WTC11 (cell line): Measurements from ENCODE around the gene OPTC. TPM values are rescaled to one million over a fixed set of nuclear protein-coding genes. Genes with fewer than 3 reads are reported as not detected.

Experiments
- ATAC-seq: fragments of 200-7000 bp; cut with Tn5 transposase; 2 replicates; pipeline ENCODE4 v1.10.0; 2021; ENCODE audit warnings: mild to moderate bottlenecking, moderate library complexity
- CTCF ChIA-PET: fragments of 300-600 bp; sonication (Branson Sonifier 250); formaldehyde crosslinking; loops from one replicate; lab custom pipeline; 2021; ENCODE audit warnings: antibody characterized with exemption; lab: Charles Lee
- POLR2A ChIA-PET: fragments of 350-600 bp; sonication (Branson Sonifier 250); formaldehyde crosslinking; loops from one replicate; lab custom pipeline; 2021; ENCODE audit warnings: antibody characterized with exemption; lab: Charles Lee
- DNase-seq: peaks from one replicate; pipeline ENCODE4 v3.0.0; 2021; ENCODE audit warnings: low spot score
- H3K27ac Mint-ChIP-seq: 2 replicates; pipeline ENCODE4 v1.8.0; 2021; ENCODE audit warnings: mixed read lengths
- H3K27me3 Mint-ChIP-seq: 2 replicates; pipeline ENCODE4 v1.8.0; 2021; ENCODE audit warnings: low read depth, mild to moderate bottlenecking, moderate library complexity, mixed read lengths
- H3K36me3 Mint-ChIP-seq: 2 replicates; pipeline ENCODE4 v1.8.0; 2021; ENCODE audit warnings: mixed read lengths
- H3K4me1 Mint-ChIP-seq: 2 replicates; pipeline ENCODE4 v1.8.0; 2022; ENCODE audit warnings: mixed read lengths
- H3K4me3 Mint-ChIP-seq: 2 replicates; pipeline ENCODE4 v1.8.0; 2021; ENCODE audit warnings: mild to moderate bottlenecking, moderate library complexity, mixed read lengths
- H3K9me3 Mint-ChIP-seq: 2 replicates; pipeline ENCODE4 v1.8.0; 2021; ENCODE audit warnings: mixed read lengths
- CREB1 ChIP-seq: sonication (generic); formaldehyde crosslinking; IDR thresholded peaks from 2 replicates; pipeline ENCODE4 v1.8.0; 2023; ENCODE audit warnings: mild to moderate bottlenecking, missing genetic modification reagents
- CTCF ChIP-seq: fragments of 200-600 bp; IDR thresholded peaks from 2 replicates; pipeline ENCODE4 v1.8.0; 2022; ENCODE audit warnings: antibody characterized with exemption
- FOXP1 ChIP-seq: sonication (generic); formaldehyde crosslinking; IDR thresholded peaks from 2 replicates; pipeline ENCODE4 v1.8.0; 2022; ENCODE audit warnings: missing genetic modification reagents, mild to moderate bottlenecking, moderate library complexity, borderline replicate concordance
- NFE2L1 ChIP-seq: sonication (generic); formaldehyde crosslinking; IDR thresholded peaks from 2 replicates; pipeline ENCODE4 v1.8.1; 2023; ENCODE audit warnings: missing genetic modification reagents
- NFYB ChIP-seq: sonication (generic); formaldehyde crosslinking; conservative IDR thresholded peaks from 2 replicates; pipeline ENCODE4 v1.8.0; 2022; ENCODE audit warnings: low read depth, missing genetic modification reagents
- SMAD4 ChIP-seq: sonication (generic); formaldehyde crosslinking; IDR thresholded peaks from 2 replicates; pipeline ENCODE4 v1.8.0; 2022; ENCODE audit warnings: mild to moderate bottlenecking, missing genetic modification reagents
- SOX15 ChIP-seq: fragments of 250-450 bp; sonication (Bioruptor Pico); IDR thresholded peaks from 2 replicates; pipeline ENCODE4 v1.9.0; 2021; ENCODE audit warnings: mild to moderate bottlenecking
- TCF7 ChIP-seq: sonication (generic); formaldehyde crosslinking; IDR thresholded peaks from 2 replicates; pipeline ENCODE4 v1.8.0; 2022; ENCODE audit warnings: mild to moderate bottlenecking, low read depth, missing genetic modification reagents, moderate library complexity
- TEAD1 ChIP-seq: sonication (generic); formaldehyde crosslinking; IDR thresholded peaks from 2 replicates; pipeline ENCODE4 v1.8.0; 2022; ENCODE audit warnings: mild to moderate bottlenecking, missing genetic modification reagents
- USF2 ChIP-seq: sonication (generic); formaldehyde crosslinking; IDR thresholded peaks from 2 replicates; pipeline ENCODE4 v1.8.1; 2023; ENCODE audit warnings: mild to moderate bottlenecking, missing genetic modification reagents, moderate library complexity
- ZNF138 ChIP-seq: sonication (generic); formaldehyde crosslinking; conservative IDR thresholded peaks from 2 replicates; pipeline ENCODE4 v1.8.1; 2022; ENCODE audit warnings: mild to moderate bottlenecking, moderate library complexity, missing genetic modification reagents
- ZNF671 ChIP-seq: fragments of 250-450 bp; sonication (Bioruptor Pico); IDR thresholded peaks from 2 replicates; pipeline ENCODE4 v1.8.0; 2021; ENCODE audit warnings: mild to moderate bottlenecking
- total RNA-seq: library from RNA; stranded (reverse); gene quantifications from 3 replicates; pipeline ENCODE4 v1.2.3, GENCODE V29; 2021
- TF ChIP-seq, protein P1 (sequence below): sonication (generic); formaldehyde crosslinking; IDR thresholded peaks from 2 replicates; pipeline ENCODE4 v1.8.0; 2022; ENCODE audit warnings: mild to moderate bottlenecking, missing genetic modification reagents
- TF ChIP-seq, protein P2 (sequence below): sonication (generic); formaldehyde crosslinking; IDR thresholded peaks from 2 replicates; pipeline ENCODE4 v1.8.1; 2022; ENCODE audit warnings: low read depth, missing genetic modification reagents, borderline replicate concordance
- TF ChIP-seq, protein P3 (sequence below): sonication (generic); formaldehyde crosslinking; IDR thresholded peaks from 2 replicates; pipeline ENCODE4 v1.8.1; 2023; ENCODE audit warnings: mild to moderate bottlenecking, missing genetic modification reagents, moderate library complexity
- TF ChIP-seq, protein P4 (sequence below): fragments of 250-450 bp; sonication (Bioruptor Pico); IDR thresholded peaks from 2 replicates; pipeline ENCODE4 v1.9.0; 2021; ENCODE audit warnings: mild to moderate bottlenecking, borderline replicate concordance
- TF ChIP-seq, protein P5 (sequence below): sonication (generic); formaldehyde crosslinking; IDR thresholded peaks from 2 replicates; pipeline ENCODE4 v1.8.0; 2022; ENCODE audit warnings: mild to moderate bottlenecking, missing genetic modification reagents

OPTC gene
- total RNA-seq, 1 experiment from 2014 or later = 0.55 TPM

DNA sequence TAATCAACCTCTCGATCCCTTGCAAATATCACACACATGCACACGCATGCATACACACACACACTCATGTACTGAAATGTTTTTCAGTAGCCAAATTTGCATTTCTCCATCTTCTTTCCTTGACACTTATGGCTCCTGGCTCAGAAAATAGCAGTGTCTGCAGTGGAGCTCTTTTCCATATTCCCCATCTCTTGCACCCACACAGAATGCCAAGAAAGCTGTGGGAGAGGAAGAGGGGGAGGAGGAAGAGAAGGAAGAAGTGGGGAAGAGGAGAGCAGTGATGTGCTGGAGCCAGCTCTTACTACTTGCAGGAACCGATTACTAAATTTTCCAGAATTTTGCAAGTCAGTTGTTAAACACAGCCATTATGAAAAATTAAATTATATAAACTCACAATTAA, 9.9 kb downstream of the OPTC start:
- ChIA-PET CTCF (interaction anchor here (0.5 to 3.8 kb wide), 42 partner anchors 8 to 648 kb away, joined by 3 to 64 read pairs (median 6); partner anchors contain the start of genes ATP2B4, ETNK2, OPTC and PRELP), POLR2A (interaction anchor here (1.1 kb wide), 1 partner anchor 238 kb away, joined by 3 read pairs; no protein-coding TSS in a partner anchor)
- peaks cover 28% of the 10 kb centered on the region for H3K4me1 Mint-ChIP-seq
- ATAC-seq (no peak), DNase-seq (no peak)
- H3K4me3 Mint-ChIP-seq = no peak overlapping the region
- H3K27ac Mint-ChIP-seq = no peak overlapping the region
- no peaks in the 10 kb centered on the region; the same call in 1 of the 2 replicates for H3K27me3 Mint-ChIP-seq
- peaks cover 2% of the 10 kb centered on the region for H3K36me3 Mint-ChIP-seq
- no peaks in the 10 kb centered on the region for H3K9me3 Mint-ChIP-seq
- TF ChIP-seq CREB1 (CRISPR knock-in tag) (no peak), SMAD4 (CRISPR knock-in tag) (no peak), ZNF138 (CRISPR knock-in tag) (no peak), SOX15 (CRISPR knock-in tag) (no peak), USF2 (CRISPR knock-in tag) (no peak), FOXP1 (CRISPR knock-in tag) (no peak), NFE2L1 (no peak), NFYB (CRISPR knock-in tag) (no peak), CTCF (no peak), TEAD1 (CRISPR knock-in tag) (no peak), TCF7 (CRISPR knock-in tag) (no peak), ZNF671 (CRISPR knock-in tag) (no peak)
- TF ChIP-seq, protein P1, sequence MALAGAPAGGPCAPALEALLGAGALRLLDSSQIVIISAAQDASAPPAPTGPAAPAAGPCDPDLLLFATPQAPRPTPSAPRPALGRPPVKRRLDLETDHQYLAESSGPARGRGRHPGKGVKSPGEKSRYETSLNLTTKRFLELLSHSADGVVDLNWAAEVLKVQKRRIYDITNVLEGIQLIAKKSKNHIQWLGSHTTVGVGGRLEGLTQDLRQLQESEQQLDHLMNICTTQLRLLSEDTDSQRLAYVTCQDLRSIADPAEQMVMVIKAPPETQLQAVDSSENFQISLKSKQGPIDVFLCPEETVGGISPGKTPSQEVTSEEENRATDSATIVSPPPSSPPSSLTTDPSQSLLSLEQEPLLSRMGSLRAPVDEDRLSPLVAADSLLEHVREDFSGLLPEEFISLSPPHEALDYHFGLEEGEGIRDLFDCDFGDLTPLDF = no peak
- TF ChIP-seq, protein P2, sequence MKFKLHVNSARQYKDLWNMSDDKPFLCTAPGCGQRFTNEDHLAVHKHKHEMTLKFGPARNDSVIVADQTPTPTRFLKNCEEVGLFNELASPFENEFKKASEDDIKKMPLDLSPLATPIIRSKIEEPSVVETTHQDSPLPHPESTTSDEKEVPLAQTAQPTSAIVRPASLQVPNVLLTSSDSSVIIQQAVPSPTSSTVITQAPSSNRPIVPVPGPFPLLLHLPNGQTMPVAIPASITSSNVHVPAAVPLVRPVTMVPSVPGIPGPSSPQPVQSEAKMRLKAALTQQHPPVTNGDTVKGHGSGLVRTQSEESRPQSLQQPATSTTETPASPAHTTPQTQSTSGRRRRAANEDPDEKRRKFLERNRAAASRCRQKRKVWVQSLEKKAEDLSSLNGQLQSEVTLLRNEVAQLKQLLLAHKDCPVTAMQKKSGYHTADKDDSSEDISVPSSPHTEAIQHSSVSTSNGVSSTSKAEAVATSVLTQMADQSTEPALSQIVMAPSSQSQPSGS (CRISPR knock-in tag) = no peak
- TF ChIP-seq, protein P3, sequence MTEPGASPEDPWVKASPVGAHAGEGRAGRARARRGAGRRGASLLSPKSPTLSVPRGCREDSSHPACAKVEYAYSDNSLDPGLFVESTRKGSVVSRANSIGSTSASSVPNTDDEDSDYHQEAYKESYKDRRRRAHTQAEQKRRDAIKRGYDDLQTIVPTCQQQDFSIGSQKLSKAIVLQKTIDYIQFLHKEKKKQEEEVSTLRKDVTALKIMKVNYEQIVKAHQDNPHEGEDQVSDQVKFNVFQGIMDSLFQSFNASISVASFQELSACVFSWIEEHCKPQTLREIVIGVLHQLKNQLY (CRISPR knock-in tag) = no peak
- TF ChIP-seq, protein P4, sequence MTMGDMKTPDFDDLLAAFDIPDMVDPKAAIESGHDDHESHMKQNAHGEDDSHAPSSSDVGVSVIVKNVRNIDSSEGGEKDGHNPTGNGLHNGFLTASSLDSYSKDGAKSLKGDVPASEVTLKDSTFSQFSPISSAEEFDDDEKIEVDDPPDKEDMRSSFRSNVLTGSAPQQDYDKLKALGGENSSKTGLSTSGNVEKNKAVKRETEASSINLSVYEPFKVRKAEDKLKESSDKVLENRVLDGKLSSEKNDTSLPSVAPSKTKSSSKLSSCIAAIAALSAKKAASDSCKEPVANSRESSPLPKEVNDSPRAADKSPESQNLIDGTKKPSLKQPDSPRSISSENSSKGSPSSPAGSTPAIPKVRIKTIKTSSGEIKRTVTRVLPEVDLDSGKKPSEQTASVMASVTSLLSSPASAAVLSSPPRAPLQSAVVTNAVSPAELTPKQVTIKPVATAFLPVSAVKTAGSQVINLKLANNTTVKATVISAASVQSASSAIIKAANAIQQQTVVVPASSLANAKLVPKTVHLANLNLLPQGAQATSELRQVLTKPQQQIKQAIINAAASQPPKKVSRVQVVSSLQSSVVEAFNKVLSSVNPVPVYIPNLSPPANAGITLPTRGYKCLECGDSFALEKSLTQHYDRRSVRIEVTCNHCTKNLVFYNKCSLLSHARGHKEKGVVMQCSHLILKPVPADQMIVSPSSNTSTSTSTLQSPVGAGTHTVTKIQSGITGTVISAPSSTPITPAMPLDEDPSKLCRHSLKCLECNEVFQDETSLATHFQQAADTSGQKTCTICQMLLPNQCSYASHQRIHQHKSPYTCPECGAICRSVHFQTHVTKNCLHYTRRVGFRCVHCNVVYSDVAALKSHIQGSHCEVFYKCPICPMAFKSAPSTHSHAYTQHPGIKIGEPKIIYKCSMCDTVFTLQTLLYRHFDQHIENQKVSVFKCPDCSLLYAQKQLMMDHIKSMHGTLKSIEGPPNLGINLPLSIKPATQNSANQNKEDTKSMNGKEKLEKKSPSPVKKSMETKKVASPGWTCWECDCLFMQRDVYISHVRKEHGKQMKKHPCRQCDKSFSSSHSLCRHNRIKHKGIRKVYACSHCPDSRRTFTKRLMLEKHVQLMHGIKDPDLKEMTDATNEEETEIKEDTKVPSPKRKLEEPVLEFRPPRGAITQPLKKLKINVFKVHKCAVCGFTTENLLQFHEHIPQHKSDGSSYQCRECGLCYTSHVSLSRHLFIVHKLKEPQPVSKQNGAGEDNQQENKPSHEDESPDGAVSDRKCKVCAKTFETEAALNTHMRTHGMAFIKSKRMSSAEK (CRISPR knock-in tag) = no peak
- TF ChIP-seq, protein P5, sequence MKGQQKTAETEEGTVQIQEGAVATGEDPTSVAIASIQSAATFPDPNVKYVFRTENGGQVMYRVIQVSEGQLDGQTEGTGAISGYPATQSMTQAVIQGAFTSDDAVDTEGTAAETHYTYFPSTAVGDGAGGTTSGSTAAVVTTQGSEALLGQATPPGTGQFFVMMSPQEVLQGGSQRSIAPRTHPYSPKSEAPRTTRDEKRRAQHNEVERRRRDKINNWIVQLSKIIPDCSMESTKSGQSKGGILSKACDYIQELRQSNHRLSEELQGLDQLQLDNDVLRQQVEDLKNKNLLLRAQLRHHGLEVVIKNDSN = no peak
